Measurements from ENCODE around the gene CHL1. TPM values are rescaled to one million over a fixed set of nuclear protein-coding genes. Genes with fewer than 3 reads are reported as not detected.

The CHL1 gene
- total and polyA plus RNA-seq, 12 donors: 0.55 to 28.8 (median 2.2) TPM

GRCh38 chr3:204102-204501 is 7.5 kb downstream of the CHL1 start:
- TF ChIP-seq, protein P1, sequence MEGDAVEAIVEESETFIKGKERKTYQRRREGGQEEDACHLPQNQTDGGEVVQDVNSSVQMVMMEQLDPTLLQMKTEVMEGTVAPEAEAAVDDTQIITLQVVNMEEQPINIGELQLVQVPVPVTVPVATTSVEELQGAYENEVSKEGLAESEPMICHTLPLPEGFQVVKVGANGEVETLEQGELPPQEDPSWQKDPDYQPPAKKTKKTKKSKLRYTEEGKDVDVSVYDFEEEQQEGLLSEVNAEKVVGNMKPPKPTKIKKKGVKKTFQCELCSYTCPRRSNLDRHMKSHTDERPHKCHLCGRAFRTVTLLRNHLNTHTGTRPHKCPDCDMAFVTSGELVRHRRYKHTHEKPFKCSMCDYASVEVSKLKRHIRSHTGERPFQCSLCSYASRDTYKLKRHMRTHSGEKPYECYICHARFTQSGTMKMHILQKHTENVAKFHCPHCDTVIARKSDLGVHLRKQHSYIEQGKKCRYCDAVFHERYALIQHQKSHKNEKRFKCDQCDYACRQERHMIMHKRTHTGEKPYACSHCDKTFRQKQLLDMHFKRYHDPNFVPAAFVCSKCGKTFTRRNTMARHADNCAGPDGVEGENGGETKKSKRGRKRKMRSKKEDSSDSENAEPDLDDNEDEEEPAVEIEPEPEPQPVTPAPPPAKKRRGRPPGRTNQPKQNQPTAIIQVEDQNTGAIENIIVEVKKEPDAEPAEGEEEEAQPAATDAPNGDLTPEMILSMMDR (IDR thresholded peaks at IDR 0.05): no peak
- no peaks in the 10 kb centered on the region for H3K9me3 ChIP-seq
- ATAC-seq (no peak), DNase-seq (no peak)
- no peak overlapping the region for H3K27ac ChIP-seq
- no peaks in the 10 kb centered on the region for H3K36me3 ChIP-seq
- H3K27me3 ChIP-seq: peaks cover 0 to 18% (median 9%) of the 10 kb centered on the region in 7 donors
- intact Hi-C loops (cut with DNase I): no loop called here
- H3K4me3 ChIP-seq: no peak overlapping the region
- WGBS, 2 donors: 47 to 63% methylated on average over 2 of the region's 2 CpGs
- no peaks in the 10 kb centered on the region for H3K4me1 ChIP-seq

GRCh38 chr3:207973-208372 is 11.4 kb downstream of the CHL1 start:
- H3K27ac ChIP-seq: no peak overlapping the region
- H3K9me3 ChIP-seq: no peaks in the 10 kb centered on the region
- no peaks in the 10 kb centered on the region for H3K36me3 ChIP-seq
- H3K27me3 ChIP-seq: peaks cover 0 to 3% (median 0%) of the 10 kb centered on the region in 7 donors
- no peak for ATAC-seq
- intact Hi-C loops (cut with DNase I): no loop called here
- DNase-seq: no peak
- TF ChIP-seq, protein P1 (IDR thresholded peaks at IDR 0.05): no peak
- H3K4me3 ChIP-seq: no peak overlapping the region
- no peaks in the 10 kb centered on the region for H3K4me1 ChIP-seq

DNA sequence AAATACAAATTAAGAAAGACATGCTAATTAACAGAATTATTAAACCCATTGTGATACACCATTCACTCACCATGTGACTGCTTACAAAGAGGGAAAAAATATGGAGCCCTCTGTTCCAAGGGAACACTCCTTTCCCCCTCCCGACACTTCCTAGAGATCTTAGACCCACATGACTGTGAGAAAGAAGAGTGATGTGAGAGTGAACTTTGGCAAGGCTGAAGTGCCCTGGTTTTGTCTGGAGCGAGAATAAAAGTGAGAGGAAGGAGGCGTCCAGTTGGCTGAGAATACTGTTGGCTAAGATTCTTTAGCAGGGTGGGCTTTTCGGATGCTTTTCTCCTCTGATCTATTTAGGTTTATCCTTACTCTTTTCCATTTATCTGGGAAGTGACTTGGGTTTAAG is 14.1 kb downstream of the CHL1 start:
- Histone ChIP-seq H3K27me3 (peaks cover 0 to 2% (median 0%) of the 10 kb centered on the region in 7 donors), H3K27ac (no peak overlapping the region), H3K36me3 (no peaks in the 10 kb centered on the region), H3K4me1 (no peaks in the 10 kb centered on the region), H3K4me3 (no peak overlapping the region), H3K9me3 (no peaks in the 10 kb centered on the region)
- no peak for ATAC-seq
- WGBS, 2 donors: 69 to 71% methylated on average over 4 of the region's 4 CpGs
- TF ChIP-seq, protein P1 (IDR thresholded peaks at IDR 0.05): no peak
- intact Hi-C loops (cut with DNase I): no loop called here
- no peak for DNase-seq

GRCh38 chr3:212432-212831 is 15.9 kb downstream of the CHL1 start:
- no peak for DNase-seq
- H3K4me3 ChIP-seq: no peak overlapping the region
- WGBS, 2 donors: 30 to 41% methylated on average over 4 of the region's 4 CpGs
- no peak for ATAC-seq
- H3K36me3 ChIP-seq: no peaks in the 10 kb centered on the region
- H3K9me3 ChIP-seq: no peaks in the 10 kb centered on the region
- no peaks in the 10 kb centered on the region for H3K4me1 ChIP-seq
- TF ChIP-seq, protein P1 (IDR thresholded peaks at IDR 0.05): no peak
- no peak overlapping the region for H3K27ac ChIP-seq
- peaks cover 0 to 2% (median 0%) of the 10 kb centered on the region in 7 donors for H3K27me3 ChIP-seq
- intact Hi-C loops (cut with DNase I): no loop called here
